Esophagus (tissue), 2 donors: Measurements from ENCODE around the gene DHRS11. TPM values are rescaled to one million over a fixed set of nuclear protein-coding genes. Genes with fewer than 3 reads are reported as not detected.

Experiments
- H3K27ac ChIP-seq, 2 donors: one replicate each; pipeline ENCODE4 v1.5.1; 2013; ENCODE audit warnings: low read depth in 2 of 2, mild to moderate bottlenecking in 2 of 2, inconsistent platforms in 1 of 2, low read length in 1 of 2, moderate library complexity in 1 of 2
- H3K27me3 ChIP-seq, 2 donors: one replicate each; pipeline ENCODE4 v1.6.1; 2013; ENCODE audit warnings: low read length in 2 of 2, control low read depth in 1 of 2, mild to moderate bottlenecking in 1 of 2; ENCODE audit not compliant: insufficient read depth in 2 of 2, control insufficient read depth in 1 of 2
- H3K36me3 ChIP-seq, 2 donors: one replicate each; pipeline ENCODE4 v1.6.1; 2013; ENCODE audit warnings: low read length in 1 of 2; ENCODE audit not compliant: control insufficient read depth in 2 of 2, insufficient read depth in 2 of 2
- H3K4me1 ChIP-seq, 2 donors: one replicate each; pipeline ENCODE4 v1.6.1; 2013; ENCODE audit warnings: low read length in 1 of 2; ENCODE audit not compliant: control insufficient read depth in 2 of 2, insufficient read depth in 2 of 2
- H3K4me3 ChIP-seq, 2 donors: one replicate each; pipeline ENCODE4 v1.5.1; 2013; ENCODE audit warnings: low read length in 2 of 2, mild to moderate bottlenecking in 2 of 2, low read depth in 1 of 2, moderate library complexity in 1 of 2
- H3K9me3 ChIP-seq, 2 donors: one replicate each; pipeline ENCODE4 v1.6.1; 2013; ENCODE audit warnings: mild to moderate bottlenecking in 2 of 2, low read depth in 1 of 2, low read length in 1 of 2, moderate library complexity in 1 of 2; ENCODE audit not compliant: control insufficient read depth in 2 of 2, insufficient read depth in 1 of 2
- WGBS, 2 donors: extraction: QIAGEN DNeasy Blood & Tissue Kit; methylation state at CpG; one replicate each; pipeline ENCODE4 v1.1.7; 2013; 5-methylcytosine and 5-hydroxymethylcytosine counted together
- polyA plus RNA-seq, 2 donors: library from polyadenylated mRNA; stranded (reverse); fragments of 200-250 nt; gene quantifications; one replicate each; pipeline ENCODE4 v1.2.3, GENCODE V29; 2013
- donor health status: healthy with polysubstance abuse.
- donor health status: Bipolar disorder and iron deficiency.

Gene DHRS11
- polyA plus RNA-seq, 2 donors: 10.7 to 15.0 TPM

GRCh38 chr17:36550491-36551417, 40.9 kb upstream of the DHRS11 start:
- Histone ChIP-seq H3K4me3 (no peak overlapping the region), H3K27me3 (no peaks in the 10 kb centered on the region), H3K27ac (no peak overlapping the region), H3K9me3 (no peaks in the 10 kb centered on the region), H3K4me1 (no peaks in the 10 kb centered on the region), H3K36me3 (peaks cover 0 to 3% of the 10 kb centered on the region in 2 donors)
- WGBS, 2 donors: 77 to 84% methylated on average over 8 of the region's 8 CpGs

GRCh38 chr17:36553459-36553858, 38.2 kb upstream of the DHRS11 start:
- 86% methylated on average over 3 of the region's 3 CpGs for WGBS, 2 donors
- Histone ChIP-seq H3K27me3 (no peaks in the 10 kb centered on the region), H3K36me3 (peaks cover 10 to 16% of the 10 kb centered on the region in 2 donors), H3K4me3 (no peak overlapping the region), H3K27ac (no peak overlapping the region), H3K9me3 (no peaks in the 10 kb centered on the region), H3K4me1 (no peaks in the 10 kb centered on the region)

- H3K36me3 ChIP-seq: peaks cover 0 to 15% of the 10 kb centered on the region in 2 donors
- WGBS, 2 donors: 93 to 94% methylated on average over 4 of the region's 4 CpGs
- H3K4me3 ChIP-seq: no peak overlapping the region
- no peaks in the 10 kb centered on the region for H3K27me3 ChIP-seq
- no peak overlapping the region for H3K27ac ChIP-seq
- no peaks in the 10 kb centered on the region for H3K9me3 ChIP-seq
- no peaks in the 10 kb centered on the region for H3K4me1 ChIP-seq
Observed at GRCh38 chr17:36566081-36566480, 25.6 kb upstream of the DHRS11 start.

- H3K36me3 ChIP-seq: peaks cover 5 to 14% of the 10 kb centered on the region in 2 donors
- 95 to 98% methylated on average over 12 of the region's 12 CpGs for WGBS, 2 donors
- no peaks in the 10 kb centered on the region for H3K9me3 ChIP-seq
Observed at GRCh38 chr17:36575028-36575427, 16.7 kb upstream of the DHRS11 start.

GRCh38 chr17:36576793-36577192, 14.9 kb upstream of the DHRS11 start:
- no peaks in the 10 kb centered on the region for H3K27me3 ChIP-seq
- no peak overlapping the region for H3K27ac ChIP-seq
- no peak overlapping the region for H3K4me3 ChIP-seq
- no peaks in the 10 kb centered on the region for H3K4me1 ChIP-seq
- H3K36me3 ChIP-seq: peaks cover 5 to 15% of the 10 kb centered on the region in 2 donors
- no peaks in the 10 kb centered on the region for H3K9me3 ChIP-seq
- 57 to 71% methylated on average over 2 of the region's 2 CpGs for WGBS, 2 donors

More at GRCh38 chr17:36575028-36575427, 16.7 kb upstream of the DHRS11 start:
- H3K4me3 ChIP-seq: no peak overlapping the region
- H3K27me3 ChIP-seq: no peaks in the 10 kb centered on the region
- H3K4me1 ChIP-seq: no peaks in the 10 kb centered on the region
- H3K27ac ChIP-seq: no peak overlapping the region

GRCh38 chr17:36578671-36579070, 13.0 kb upstream of the DHRS11 start:
- no peak overlapping the region for H3K4me3 ChIP-seq
- no peaks in the 10 kb centered on the region for H3K4me1 ChIP-seq
- no peaks in the 10 kb centered on the region for H3K9me3 ChIP-seq
- no peaks in the 10 kb centered on the region for H3K27me3 ChIP-seq
- WGBS, 2 donors: 72 to 81% methylated on average over 2 of the region's 2 CpGs
- H3K36me3 ChIP-seq: peaks cover 5 to 14% of the 10 kb centered on the region in 2 donors
- no peak overlapping the region for H3K27ac ChIP-seq

GRCh38 chr17:36583787-36584186, 7.9 kb upstream of the DHRS11 start:
- WGBS, 2 donors: 59 to 76% methylated on average over 1 of the region's 1 CpG
- H3K36me3 ChIP-seq: peaks cover 12 to 19% of the 10 kb centered on the region in 2 donors
- no peak overlapping the region for H3K27ac ChIP-seq
- no peaks in the 10 kb centered on the region for H3K9me3 ChIP-seq
- H3K4me3 ChIP-seq: no peak overlapping the region
- no peaks in the 10 kb centered on the region for H3K27me3 ChIP-seq
- no peaks in the 10 kb centered on the region for H3K4me1 ChIP-seq

GRCh38 chr17:36586138-36586537, 5.5 kb upstream of the DHRS11 start:
- Histone ChIP-seq H3K36me3 (peaks cover 8 to 19% of the 10 kb centered on the region in 2 donors), H3K27me3 (no peaks in the 10 kb centered on the region), H3K9me3 (no peaks in the 10 kb centered on the region), H3K4me3 (no peak overlapping the region), H3K4me1 (peaks cover 0 to under 1% of the 10 kb centered on the region in 2 donors), H3K27ac (no peak overlapping the region)
- WGBS, 2 donors: 88 to 94% methylated on average over 2 of the region's 2 CpGs

- H3K9me3 ChIP-seq: no peaks in the 10 kb centered on the region
- H3K36me3 ChIP-seq: peaks cover 8 to 11% of the 10 kb centered on the region in 2 donors
- H3K4me1 ChIP-seq: peaks cover 2 to 14% of the 10 kb centered on the region in 2 donors
- no peak overlapping the region for H3K27ac ChIP-seq
- no peak overlapping the region for H3K4me3 ChIP-seq
- WGBS, 2 donors: 55 to 57% methylated on average over 2 of the region's 2 CpGs
- no peaks in the 10 kb centered on the region for H3K27me3 ChIP-seq
Observed at GRCh38 chr17:36590082-36590481, 1.6 kb upstream of the DHRS11 start.
